CD4-positive, alpha-beta T cell (primary cell): ENCODE data around the gene VPS25. TPM values are rescaled to one million over a fixed set of nuclear protein-coding genes. Genes with fewer than 3 reads are reported as not detected.

ENCODE experiments used
- ATAC-seq: fragments of 200-7000 bp; cut with Tn5 transposase; one replicate; pipeline ENCODE4 v1.10.0; 2022; ENCODE audit warnings: mild to moderate bottlenecking; ENCODE audit not compliant: poor library complexity
- CTCF ChIA-PET: fragments of 350-600 bp; sonication (Branson Sonifier 250); formaldehyde crosslinking; loops from one replicate; lab custom pipeline; 2021; ENCODE audit warnings: antibody characterized with exemption, inconsistent platforms; lab: Charles Lee
- POLR2A ChIA-PET: fragments of 350-600 bp; sonication (Branson Sonifier 250); formaldehyde crosslinking; loops from one replicate; lab custom pipeline; 2021; ENCODE audit warnings: antibody characterized with exemption, inconsistent platforms; lab: Charles Lee
- DNase-seq, 14 experiments: peaks; one replicate each; pipeline ENCODE4 v3.0.0-alpha.2; 2013 to 2020; ENCODE audit warnings: mixed read lengths in 2 of 14
- H3K27ac ChIP-seq, 2 donors: one replicate each; pipeline versions ENCODE4 v1.5.1 to v1.7.0; 2013; ENCODE audit warnings: low read length in 2 of 2, low read depth in 1 of 2, mild to moderate bottlenecking in 1 of 2
- H3K27me3 ChIP-seq, 2 experiments: 1 replicate in 1 of 2; 2 replicates in 1 of 2; pipeline versions ENCODE4 v1.6.1 to v1.7.0; 2013; ENCODE audit warnings: low read length in 2 of 2, control low read depth in 1 of 2, mild to moderate bottlenecking in 1 of 2, moderate library complexity in 1 of 2; ENCODE audit not compliant: insufficient read depth in 2 of 2, control insufficient read depth in 1 of 2
- H3K36me3 ChIP-seq: one replicate; pipeline ENCODE4 v1.6.1; 2013; ENCODE audit warnings: low read length, control low read depth; ENCODE audit not compliant: insufficient read depth
- H3K4me1 ChIP-seq: one replicate; pipeline ENCODE4 v1.6.1; 2013; ENCODE audit warnings: low read length, control low read depth; ENCODE audit not compliant: insufficient read depth
- H3K4me3 ChIP-seq: one replicate; pipeline ENCODE4 v1.5.1; 2013; ENCODE audit warnings: mild to moderate bottlenecking, low read length, moderate library complexity
- H3K9me3 ChIP-seq, 2 experiments: 1 replicate in 1 of 2; 2 replicates in 1 of 2; pipeline versions ENCODE4 v1.6.1 to v1.7.0; 2013; ENCODE audit warnings: low read length in 2 of 2, mild to moderate bottlenecking in 2 of 2, control low read depth in 1 of 2, moderate library complexity in 1 of 2; ENCODE audit not compliant: control insufficient read depth in 1 of 2, insufficient read depth in 1 of 2
- H3K27ac Mint-ChIP-seq: one replicate; pipeline ENCODE4 v1.8.0; 2020; ENCODE audit warnings: mixed read lengths
- H3K27me3 Mint-ChIP-seq: one replicate; pipeline ENCODE4 v1.8.0; 2021; ENCODE audit warnings: mixed read lengths
- H3K36me3 Mint-ChIP-seq: one replicate; pipeline ENCODE4 v1.8.0; 2021; ENCODE audit warnings: low read depth, mixed read lengths
- H3K4me1 Mint-ChIP-seq: one replicate; pipeline ENCODE4 v1.8.0; 2021; ENCODE audit warnings: low read depth, mixed read lengths
- H3K4me3 Mint-ChIP-seq: one replicate; pipeline ENCODE4 v1.8.0; 2020; ENCODE audit warnings: mild to moderate bottlenecking, mixed read lengths
- H3K9me3 Mint-ChIP-seq: one replicate; pipeline ENCODE4 v1.8.0; 2020; ENCODE audit warnings: mixed read lengths
- intact Hi-C, 2 experiments: fragments of 100-400 bp; cut with DNase I in 1 of 2; cut with micrococcal nuclease in 1 of 2; formaldehyde crosslinking; loops; one replicate each; pipeline versions ENCODE4 v1.15.1 to v1.9.0; 2023 to 2025; cut with DNase I, micrococcal nuclease
- total RNA-seq, 174 experiments: library from RNA in 2 of 174; stranded (reverse) in 2 of 174; gene quantifications; one replicate each; pipeline ENCODE4 v1.2.3 and lab custom pipeline; 2021 to 2026
- TF ChIP-seq, protein P1 (sequence below): fragments of 200-600 bp; IDR thresholded peaks from one replicate; pipeline ENCODE4 v1.8.0; 2022; ENCODE audit warnings: antibody characterized with exemption, mild to moderate bottlenecking

The VPS25 gene
- total RNA-seq, 2 experiments from 2014 or later: 40.6 to 45.7 TPM

DNA sequence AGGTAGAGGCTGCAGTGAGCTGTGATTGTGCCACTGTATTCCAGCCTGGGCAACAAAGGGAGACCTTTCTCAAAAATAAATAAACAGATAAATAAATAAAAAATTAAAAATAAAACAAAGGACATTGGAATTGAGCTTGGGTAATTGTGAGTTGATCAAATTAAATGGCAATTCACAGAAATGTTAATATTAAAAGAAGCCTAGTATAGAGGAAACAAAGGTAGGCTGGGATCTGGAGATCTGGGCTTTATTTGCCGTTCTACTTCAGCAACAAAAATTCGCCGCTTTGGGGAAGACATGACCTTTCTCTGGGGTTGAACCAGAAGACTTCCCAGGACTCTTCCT, 332 bp upstream of the VPS25 start:
- peaks cover 34% of the 10 kb centered on the region for H3K4me1 Mint-ChIP-seq
- H3K27me3 Mint-ChIP-seq: peaks cover 8% of the 10 kb centered on the region
- H3K4me1 ChIP-seq: peaks cover 14% of the 10 kb centered on the region
- TF ChIP-seq, protein P1, sequence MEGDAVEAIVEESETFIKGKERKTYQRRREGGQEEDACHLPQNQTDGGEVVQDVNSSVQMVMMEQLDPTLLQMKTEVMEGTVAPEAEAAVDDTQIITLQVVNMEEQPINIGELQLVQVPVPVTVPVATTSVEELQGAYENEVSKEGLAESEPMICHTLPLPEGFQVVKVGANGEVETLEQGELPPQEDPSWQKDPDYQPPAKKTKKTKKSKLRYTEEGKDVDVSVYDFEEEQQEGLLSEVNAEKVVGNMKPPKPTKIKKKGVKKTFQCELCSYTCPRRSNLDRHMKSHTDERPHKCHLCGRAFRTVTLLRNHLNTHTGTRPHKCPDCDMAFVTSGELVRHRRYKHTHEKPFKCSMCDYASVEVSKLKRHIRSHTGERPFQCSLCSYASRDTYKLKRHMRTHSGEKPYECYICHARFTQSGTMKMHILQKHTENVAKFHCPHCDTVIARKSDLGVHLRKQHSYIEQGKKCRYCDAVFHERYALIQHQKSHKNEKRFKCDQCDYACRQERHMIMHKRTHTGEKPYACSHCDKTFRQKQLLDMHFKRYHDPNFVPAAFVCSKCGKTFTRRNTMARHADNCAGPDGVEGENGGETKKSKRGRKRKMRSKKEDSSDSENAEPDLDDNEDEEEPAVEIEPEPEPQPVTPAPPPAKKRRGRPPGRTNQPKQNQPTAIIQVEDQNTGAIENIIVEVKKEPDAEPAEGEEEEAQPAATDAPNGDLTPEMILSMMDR: no peak
- H3K4me3 Mint-ChIP-seq: peak overlapping the region; percentile 96
- H3K9me3 Mint-ChIP-seq: no peaks in the 10 kb centered on the region
- ChIA-PET POLR2A (interaction anchor here (0.6 to 2.1 kb wide), 18 partner anchors 9 to 711 kb away, joined by 3 to 17 read pairs (median 4); partner anchors contain the start of genes BECN1, CNTD1, COA3 and DHX8), CTCF (interaction anchor here (0.8 to 2.1 kb wide), 4 partner anchors 9 to 194 kb away, joined by 3 to 13 read pairs (median 8); partner anchors contain the start of gene BECN1)
- H3K36me3 ChIP-seq: peaks cover 27% of the 10 kb centered on the region
- peaks cover 51% of the 10 kb centered on the region for H3K36me3 Mint-ChIP-seq
- peak overlapping the region; percentile 71 for H3K4me3 ChIP-seq
- ATAC-seq (peak; percentile 22), DNase-seq (no peak)
- H3K9me3 ChIP-seq: no peaks in the 10 kb centered on the region
- H3K27me3 ChIP-seq: no peaks in the 10 kb centered on the region
- peak overlapping the region; percentile 68 to 76 for H3K27ac ChIP-seq
- peak overlapping the region; percentile 92 for H3K27ac Mint-ChIP-seq
- intact Hi-C loops: loop anchor here in 1 of 2 experiments (2.0 kb wide), 3 partner anchors 28 to 60 kb away; partner anchors contain the start of genes BECN1, EZH1 and PSME3

DNA sequence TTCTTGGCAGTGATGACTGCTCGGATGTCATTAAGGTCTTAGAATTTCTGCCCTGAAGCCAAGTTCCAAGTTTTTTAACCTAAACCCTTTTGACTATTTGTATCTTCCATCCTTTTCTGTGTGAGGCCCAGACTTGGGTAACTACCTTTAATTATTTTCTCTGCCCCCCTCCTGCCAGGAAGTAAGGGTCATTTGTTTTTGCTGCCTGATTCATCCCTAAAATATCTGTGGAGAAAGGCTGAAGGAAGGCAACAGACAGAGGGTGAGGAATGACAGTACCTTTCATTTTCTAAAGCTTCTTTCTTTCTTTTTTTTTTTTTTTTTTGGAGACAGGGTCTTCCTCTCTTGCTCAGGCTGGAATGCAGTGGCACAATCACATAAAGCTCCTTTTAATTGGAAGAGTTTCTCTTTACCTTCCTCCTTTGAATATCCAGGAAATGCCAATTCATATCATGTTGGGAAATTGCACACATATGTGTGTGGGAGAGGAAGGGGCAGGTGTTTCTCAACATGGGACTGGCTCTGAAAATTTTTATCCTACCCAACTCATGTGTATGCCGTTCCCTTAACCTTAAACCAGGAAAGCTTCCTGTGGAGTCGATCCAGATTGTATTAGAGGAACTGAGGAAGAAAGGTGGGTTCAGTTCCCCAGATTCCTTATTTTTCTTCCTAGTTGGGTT, 957 bp downstream of the VPS25 start:
- peaks cover 40% of the 10 kb centered on the region for H3K36me3 ChIP-seq
- TF ChIP-seq, protein P1: no peak
- H3K9me3 Mint-ChIP-seq: no peaks in the 10 kb centered on the region
- intact Hi-C loops: loop anchor here in 1 of 2 experiments (2.0 kb wide), 1 partner anchor 25 kb away; the partner anchor contains the start of genes CNTD1 and COA3
- H3K27me3 ChIP-seq: no peaks in the 10 kb centered on the region
- H3K9me3 ChIP-seq: no peaks in the 10 kb centered on the region
- H3K27ac ChIP-seq: no peak overlapping the region
- peaks cover 64% of the 10 kb centered on the region for H3K36me3 Mint-ChIP-seq
- H3K4me1 Mint-ChIP-seq: peaks cover 34% of the 10 kb centered on the region
- H3K4me3 ChIP-seq: peak overlapping the region; percentile 71
- ATAC-seq (no peak), DNase-seq (no peak)
- H3K27ac Mint-ChIP-seq: peak overlapping the region; percentile 92
- POLR2A ChIA-PET: interaction anchor here (0.5 to 2.1 kb wide), 12 partner anchors 11 to 396 kb away, joined by 3 to 17 read pairs (median 6); partner anchors contain the start of genes BECN1, PSMC3IP, PSME3 and RETREG3
- H3K27me3 Mint-ChIP-seq: peaks cover 4% of the 10 kb centered on the region
- CTCF ChIA-PET: interaction anchor here (0.6 to 2.1 kb wide), 5 partner anchors 10 to 196 kb away, joined by 3 to 13 read pairs (median 7); partner anchors contain the start of gene BECN1
- peaks cover 14% of the 10 kb centered on the region for H3K4me1 ChIP-seq
- H3K4me3 Mint-ChIP-seq: peak overlapping the region; percentile 96

DNA sequence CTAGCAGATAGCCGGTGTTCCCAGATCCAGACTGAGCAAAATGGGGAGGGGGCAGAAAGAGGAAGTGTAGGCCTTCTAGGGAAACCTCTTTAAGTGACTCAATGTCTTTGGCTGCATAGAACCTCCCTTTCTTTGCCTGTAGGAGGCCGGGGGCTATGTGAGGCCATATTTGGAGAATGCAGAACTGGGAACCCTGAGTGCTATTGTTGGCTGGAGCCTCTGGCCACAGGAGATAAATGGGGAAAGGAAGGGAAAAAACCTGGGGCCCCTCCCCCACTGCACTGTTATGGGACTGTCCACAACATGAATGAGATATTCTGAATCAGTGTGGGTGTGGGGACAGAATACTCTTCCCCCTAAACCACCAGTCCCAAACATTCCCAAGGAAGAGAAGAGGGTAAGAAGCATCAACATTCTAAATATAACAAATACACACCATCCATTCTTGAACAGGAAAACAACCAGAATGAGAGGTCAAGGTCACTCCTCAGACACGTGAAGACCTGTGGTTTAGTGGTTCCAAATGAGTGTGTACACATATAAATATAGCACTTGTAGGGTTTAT, 2.4 kb downstream of the VPS25 start:
- Histone ChIP-seq H3K27ac (no peak overlapping the region), H3K36me3 (peaks cover 47% of the 10 kb centered on the region), H3K9me3 (no peaks in the 10 kb centered on the region), H3K4me3 (no peak overlapping the region), H3K4me1 (peaks cover 19% of the 10 kb centered on the region), H3K27me3 (peaks cover 1 to 7% of the 10 kb centered on the region in 2 experiments)
- Mint-ChIP-seq H3K9me3 (no peaks in the 10 kb centered on the region), H3K27ac (no peak overlapping the region), H3K27me3 (peaks cover 11% of the 10 kb centered on the region), H3K4me1 (peaks cover 42% of the 10 kb centered on the region), H3K36me3 (peaks cover 73% of the 10 kb centered on the region), H3K4me3 (peak overlapping the region; percentile 70)
- POLR2A ChIA-PET: no interaction called here
- DNase-seq (peak in 2 of 14 experiments; percentile 20 to 26), ATAC-seq (no peak)
- intact Hi-C loops: loop anchor here in 1 of 2 experiments (2.0 kb wide), 1 partner anchor 23 kb away; the partner anchor contains the start of genes CNTD1 and COA3
- CTCF ChIA-PET: no interaction called here
- TF ChIP-seq, protein P1: no peak
